ENCODE results near the gene GCN1.

GCN1 gene

GRCh38 chr12:120230974-120231315 is 36.4 kb upstream of the GCN1 start:
- no peaks in the 10 kb centered on the region for H3K36me3 ChIP-seq (ENCODE audit: insufficient read depth, low read length)
- TF ChIP-seq FOXP2 (optimal IDR thresholded peaks at IDR 0.05; ENCODE audit: control extremely low read depth, extremely low read length, insufficient read depth) (no peak), POLR2AphosphoS5 (IDR thresholded peaks at IDR 0.05; ENCODE audit: borderline replicate concordance, low read depth, low read length) (no peak), EZH2 (IDR thresholded peaks at IDR 0.05) (no peak)
- H3K9me3 ChIP-seq (ENCODE audit: low read depth, low read length): no peaks in the 10 kb centered on the region
- H3K4me3 ChIP-seq: peak overlapping the region; percentile 6; the same call in 1 of the 2 replicates
- peak overlapping the region; percentile 3 for H3K9ac ChIP-seq (ENCODE audit: insufficient read length)
- no peak for DNase-seq (ENCODE audit: low read depth, low spot score)
- peak overlapping the region; percentile 78 for H3K27ac ChIP-seq

DNA sequence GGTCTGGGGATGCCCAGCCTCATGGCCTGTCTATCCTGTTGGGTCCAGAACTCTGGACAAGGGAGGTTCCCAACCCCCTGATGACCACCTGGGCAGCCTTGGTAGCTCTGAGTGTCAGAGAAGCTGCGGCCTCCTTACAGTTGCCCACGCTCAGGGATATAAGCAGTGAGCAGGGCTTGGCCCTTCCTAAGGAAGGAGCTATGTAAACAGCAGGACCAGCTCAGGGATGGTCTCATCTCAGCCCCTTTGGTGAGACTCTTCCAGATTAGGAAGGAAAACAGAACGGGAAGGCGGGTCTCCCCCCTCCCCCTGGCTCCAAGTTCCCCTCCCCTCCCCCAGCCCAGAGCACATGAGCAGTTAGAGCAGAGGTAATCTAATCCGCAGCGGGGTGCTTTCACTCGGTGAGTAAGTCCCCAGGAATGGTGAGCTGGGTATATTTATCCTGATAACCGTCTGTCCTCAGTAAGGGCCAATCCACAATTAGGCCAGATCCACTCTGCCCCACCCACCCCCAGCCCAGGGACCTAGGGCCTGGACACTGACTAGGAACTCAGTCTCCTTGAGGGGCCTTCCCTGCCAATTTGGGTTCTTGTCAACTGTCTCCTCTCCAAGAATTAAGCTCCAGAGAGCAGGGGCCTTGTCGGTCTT is 35.9 kb upstream of the GCN1 start:
- H3K9ac ChIP-seq (ENCODE audit: insufficient read length): peak overlapping the region; percentile 61
- H3K27ac ChIP-seq: peak overlapping the region; percentile 78
- TF ChIP-seq EZH2 (IDR thresholded peaks at IDR 0.05): no peak
- TF ChIP-seq POLR2AphosphoS5 (IDR thresholded peaks at IDR 0.05; ENCODE audit: borderline replicate concordance, low read depth, low read length): no peak
- no peak for TF ChIP-seq FOXP2 (optimal IDR thresholded peaks at IDR 0.05; ENCODE audit: control extremely low read depth, extremely low read length, insufficient read depth)
- no peaks in the 10 kb centered on the region for H3K9me3 ChIP-seq (ENCODE audit: low read depth, low read length)
- no peak for DNase-seq (ENCODE audit: low read depth, low spot score)
- H3K4me3 ChIP-seq: peak overlapping the region; percentile 48
- no peaks in the 10 kb centered on the region for H3K36me3 ChIP-seq (ENCODE audit: insufficient read depth, low read length)

DNA sequence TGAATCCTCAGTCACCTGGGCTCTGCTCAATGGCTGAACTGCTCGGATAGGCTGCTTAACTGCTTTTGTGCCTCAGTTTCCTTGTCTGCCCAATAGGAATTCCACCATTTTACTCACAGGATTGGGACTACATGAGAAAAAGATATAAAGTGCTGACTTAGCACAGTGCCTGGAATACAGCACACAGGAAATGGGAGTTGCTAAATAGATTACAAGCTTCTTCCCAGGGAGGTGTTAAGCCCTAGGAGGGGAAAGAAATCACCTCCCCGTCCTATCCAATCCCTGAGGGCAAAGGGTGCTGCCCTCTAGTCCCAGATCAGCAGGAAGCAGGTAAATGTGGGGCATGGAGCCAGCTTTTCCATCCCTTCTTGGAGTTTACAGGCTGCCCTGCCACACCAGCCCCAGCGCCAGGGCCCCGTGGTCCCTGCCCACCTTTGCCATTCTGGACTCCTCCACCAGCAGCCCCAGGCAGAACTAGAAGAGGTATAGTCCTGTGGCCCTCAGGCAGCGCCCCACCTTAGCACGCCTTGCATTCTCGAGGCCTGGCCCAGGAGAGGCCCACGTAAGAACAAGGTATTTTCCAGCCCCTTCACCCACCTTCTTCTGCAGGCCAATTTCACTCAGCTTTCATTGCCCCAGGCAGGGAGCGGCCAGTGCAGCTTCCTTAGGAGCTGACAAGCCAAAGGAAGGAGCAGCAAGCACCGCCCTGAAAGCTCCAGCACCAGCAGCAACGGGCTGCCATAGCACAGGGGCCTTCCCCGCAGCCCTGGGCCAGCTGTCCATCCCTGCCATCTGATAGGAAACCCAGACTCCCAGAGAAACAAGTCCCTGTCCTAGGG is 35.2 kb upstream of the GCN1 start:
- TF ChIP-seq EZH2 (IDR thresholded peaks at IDR 0.05) (no peak), POLR2AphosphoS5 (IDR thresholded peaks at IDR 0.05; ENCODE audit: borderline replicate concordance, low read depth, low read length) (peak; percentile 33; the same call in 1 of the 2 replicates), FOXP2 (optimal IDR thresholded peaks at IDR 0.05; ENCODE audit: control extremely low read depth, extremely low read length, insufficient read depth) (no peak)
- H3K4me3 ChIP-seq: peak overlapping the region; percentile 48
- H3K36me3 ChIP-seq (ENCODE audit: insufficient read depth, low read length): no peaks in the 10 kb centered on the region
- peak overlapping the region; percentile 78 for H3K27ac ChIP-seq
- H3K9me3 ChIP-seq (ENCODE audit: low read depth, low read length): no peaks in the 10 kb centered on the region
- peak; percentile 50 for DNase-seq (ENCODE audit: low read depth, low spot score)
- H3K9ac ChIP-seq (ENCODE audit: insufficient read length): peak overlapping the region; percentile 61

GRCh38 chr12:120229071-120229486 is 34.6 kb upstream of the GCN1 start:
- no peak overlapping the region for H3K9ac ChIP-seq (ENCODE audit: insufficient read length)

DNA sequence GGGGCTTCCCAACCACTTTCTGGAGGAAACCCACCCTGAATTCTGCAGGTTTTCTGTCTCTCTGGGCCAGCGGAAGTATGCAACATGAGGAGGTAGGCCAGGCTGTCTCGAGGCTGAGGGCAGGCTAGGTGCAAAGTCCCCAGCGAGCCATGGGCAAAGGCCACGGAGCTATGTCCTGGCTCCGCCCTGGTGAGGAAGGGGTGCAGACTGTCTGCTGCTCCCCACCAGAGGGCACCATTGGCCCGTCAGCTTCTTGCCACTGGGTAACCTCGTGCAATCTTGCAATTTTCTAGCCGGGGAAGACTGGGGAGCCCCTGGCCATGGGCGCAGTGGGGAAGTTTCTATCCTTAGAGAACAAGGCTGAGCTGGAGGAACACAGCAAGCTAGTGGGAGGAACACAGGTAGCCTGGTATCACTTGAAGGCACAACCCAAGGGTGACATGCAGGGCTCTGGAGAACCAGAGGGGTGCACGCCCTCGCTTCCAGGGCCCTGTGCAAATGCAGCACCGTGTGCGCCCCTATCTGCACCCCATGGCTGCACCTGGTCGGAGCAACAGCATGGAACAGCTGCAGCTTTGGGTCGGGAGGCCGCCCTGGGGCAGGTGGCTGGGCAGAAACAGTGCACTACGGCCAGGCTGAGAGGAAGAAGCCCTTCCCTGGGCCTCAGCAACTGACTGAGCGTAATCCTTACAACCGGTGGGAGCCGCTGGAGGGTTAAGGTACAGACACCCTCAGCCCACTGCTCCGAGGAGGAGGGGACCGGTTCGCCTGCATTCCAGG is 34.0 kb upstream of the GCN1 start:
- Histone ChIP-seq H3K27ac (peak overlapping the region; percentile 78), H3K4me3 (peak overlapping the region; percentile 48)

More at GRCh38 chr12:120229071-120229486, 34.6 kb upstream of the GCN1 start:
- TF ChIP-seq POLR2AphosphoS5 (IDR thresholded peaks at IDR 0.05; ENCODE audit: borderline replicate concordance, low read depth, low read length) (no peak), FOXP2 (optimal IDR thresholded peaks at IDR 0.05; ENCODE audit: control extremely low read depth, extremely low read length, insufficient read depth) (no peak), EZH2 (IDR thresholded peaks at IDR 0.05) (no peak)
- H3K4me3 ChIP-seq: peak overlapping the region; percentile 48
- no peaks in the 10 kb centered on the region for H3K36me3 ChIP-seq (ENCODE audit: insufficient read depth, low read length)
- DNase-seq (ENCODE audit: low read depth, low spot score): no peak
- peak overlapping the region; percentile 78 for H3K27ac ChIP-seq
- no peaks in the 10 kb centered on the region for H3K9me3 ChIP-seq (ENCODE audit: low read depth, low read length)

DNA sequence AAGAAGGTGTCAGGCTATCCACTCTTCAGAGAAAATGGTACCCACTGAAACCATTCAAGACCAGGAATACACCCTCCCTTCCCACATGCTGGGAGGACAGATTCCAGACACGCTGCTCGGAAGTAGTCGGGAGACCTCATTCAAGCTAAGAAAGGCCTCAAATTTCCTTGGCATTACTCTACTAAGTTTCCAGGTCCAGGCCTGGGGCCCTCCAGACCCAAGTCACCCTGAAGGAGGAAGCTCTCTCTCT is 33.5 kb upstream of the GCN1 start:
- H3K4me3 ChIP-seq: no peak overlapping the region
- H3K27ac ChIP-seq: peak overlapping the region; percentile 17; the same call in 1 of the 2 replicates
- H3K36me3 ChIP-seq (ENCODE audit: insufficient read depth, low read length): peaks cover 5% of the 10 kb centered on the region; the same call in 1 of the 2 replicates
- no peak overlapping the region for H3K9ac ChIP-seq (ENCODE audit: insufficient read length)
- no peak for DNase-seq (ENCODE audit: low read depth, low spot score)
- no peak for TF ChIP-seq FOXP2 (optimal IDR thresholded peaks at IDR 0.05; ENCODE audit: control extremely low read depth, extremely low read length, insufficient read depth)
- no peak for TF ChIP-seq POLR2AphosphoS5 (IDR thresholded peaks at IDR 0.05; ENCODE audit: borderline replicate concordance, low read depth, low read length)
- TF ChIP-seq EZH2 (IDR thresholded peaks at IDR 0.05): no peak
- no peaks in the 10 kb centered on the region for H3K9me3 ChIP-seq (ENCODE audit: low read depth, low read length)

More for the DNA sequence above, 34.0 kb upstream of the GCN1 start:
- H3K9ac ChIP-seq (ENCODE audit: insufficient read length): no peak overlapping the region
- peak; percentile 59 for DNase-seq (ENCODE audit: low read depth, low spot score)
- H3K36me3 ChIP-seq (ENCODE audit: insufficient read depth, low read length): peaks cover 4% of the 10 kb centered on the region; the same call in 1 of the 2 replicates
- no peaks in the 10 kb centered on the region for H3K9me3 ChIP-seq (ENCODE audit: low read depth, low read length)
- TF ChIP-seq FOXP2 (optimal IDR thresholded peaks at IDR 0.05; ENCODE audit: control extremely low read depth, extremely low read length, insufficient read depth) (no peak), EZH2 (IDR thresholded peaks at IDR 0.05) (no peak), POLR2AphosphoS5 (IDR thresholded peaks at IDR 0.05; ENCODE audit: borderline replicate concordance, low read depth, low read length) (no peak)

DNA sequence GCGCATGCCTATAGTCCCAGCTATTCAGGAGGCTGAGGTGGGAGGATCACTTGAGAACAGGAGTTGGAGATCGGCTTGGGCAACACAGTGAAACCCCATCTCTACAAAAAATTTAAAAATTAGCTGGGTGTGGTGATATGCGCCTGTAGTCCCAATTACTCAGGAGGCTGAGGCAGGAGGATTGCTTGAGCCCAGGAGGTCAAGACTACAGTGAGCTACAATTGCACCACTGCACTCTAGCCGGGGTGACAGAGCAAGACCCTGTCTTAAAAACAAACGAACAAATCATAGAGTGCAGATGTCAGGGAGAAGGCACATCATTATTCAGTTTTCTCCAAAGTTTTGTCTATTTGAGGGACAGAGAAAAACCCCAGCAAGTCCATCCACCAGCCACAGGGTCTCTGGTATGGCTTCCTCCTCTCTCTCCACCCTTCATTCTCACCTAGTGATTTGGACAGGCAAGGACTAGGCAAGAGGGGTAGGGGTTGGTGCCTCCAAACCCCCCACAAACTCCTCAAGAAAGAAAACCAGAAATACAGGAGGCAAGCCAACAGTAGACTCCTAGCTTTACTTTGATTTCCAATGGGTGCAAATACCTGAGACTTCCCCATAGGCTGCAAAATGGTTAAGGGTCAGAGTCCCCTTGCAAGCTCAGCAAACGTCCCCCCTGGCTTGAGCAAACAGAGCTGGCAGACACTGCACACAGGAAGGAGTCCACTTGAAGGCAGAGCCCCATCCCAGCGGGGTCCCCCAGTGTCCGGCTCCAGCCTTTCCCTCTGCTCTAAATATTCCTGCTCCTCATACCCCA is 32.9 kb upstream of the GCN1 start:
- no peak for DNase-seq (ENCODE audit: low read depth, low spot score)
- no peak overlapping the region for H3K9ac ChIP-seq (ENCODE audit: insufficient read length)
- H3K27ac ChIP-seq: no peak overlapping the region
- H3K9me3 ChIP-seq (ENCODE audit: low read depth, low read length): no peaks in the 10 kb centered on the region
- TF ChIP-seq FOXP2 (optimal IDR thresholded peaks at IDR 0.05; ENCODE audit: control extremely low read depth, extremely low read length, insufficient read depth) (no peak), EZH2 (IDR thresholded peaks at IDR 0.05) (no peak), POLR2AphosphoS5 (IDR thresholded peaks at IDR 0.05; ENCODE audit: borderline replicate concordance, low read depth, low read length) (no peak)
- no peak overlapping the region for H3K4me3 ChIP-seq
- H3K36me3 ChIP-seq (ENCODE audit: insufficient read depth, low read length): peaks cover 9% of the 10 kb centered on the region; the same call in 1 of the 2 replicates

Data from SK-N-MC (cell line).